ENCODE results near the gene MCUB.

- TF ChIP-seq, protein P1, sequence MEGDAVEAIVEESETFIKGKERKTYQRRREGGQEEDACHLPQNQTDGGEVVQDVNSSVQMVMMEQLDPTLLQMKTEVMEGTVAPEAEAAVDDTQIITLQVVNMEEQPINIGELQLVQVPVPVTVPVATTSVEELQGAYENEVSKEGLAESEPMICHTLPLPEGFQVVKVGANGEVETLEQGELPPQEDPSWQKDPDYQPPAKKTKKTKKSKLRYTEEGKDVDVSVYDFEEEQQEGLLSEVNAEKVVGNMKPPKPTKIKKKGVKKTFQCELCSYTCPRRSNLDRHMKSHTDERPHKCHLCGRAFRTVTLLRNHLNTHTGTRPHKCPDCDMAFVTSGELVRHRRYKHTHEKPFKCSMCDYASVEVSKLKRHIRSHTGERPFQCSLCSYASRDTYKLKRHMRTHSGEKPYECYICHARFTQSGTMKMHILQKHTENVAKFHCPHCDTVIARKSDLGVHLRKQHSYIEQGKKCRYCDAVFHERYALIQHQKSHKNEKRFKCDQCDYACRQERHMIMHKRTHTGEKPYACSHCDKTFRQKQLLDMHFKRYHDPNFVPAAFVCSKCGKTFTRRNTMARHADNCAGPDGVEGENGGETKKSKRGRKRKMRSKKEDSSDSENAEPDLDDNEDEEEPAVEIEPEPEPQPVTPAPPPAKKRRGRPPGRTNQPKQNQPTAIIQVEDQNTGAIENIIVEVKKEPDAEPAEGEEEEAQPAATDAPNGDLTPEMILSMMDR (conservative IDR thresholded peaks at IDR 0.05 in 1 of 2, IDR thresholded peaks at IDR 0.05 in 1 of 2; ENCODE audit: low read depth in 1 of 2, low read length in 2 of 2) = no peak
- TF ChIP-seq EZH2 (IDR thresholded peaks at IDR 0.05; ENCODE audit: low read length, missing control alignments) = no peak
Observed at GRCh38 chr4:109572154-109572553, 12.1 kb downstream of the MCUB start.

All from fibroblast of lung (primary cell).